ENCODE results near the gene UNC5A. TPM values are rescaled to one million over a fixed set of nuclear protein-coding genes. Genes with fewer than 3 reads are reported as not detected.

The UNC5A gene
- total RNA-seq, 4 donors from 2014 or later: 0.34 to 0.67 (median 0.67) TPM; not detected in 1

DNA sequence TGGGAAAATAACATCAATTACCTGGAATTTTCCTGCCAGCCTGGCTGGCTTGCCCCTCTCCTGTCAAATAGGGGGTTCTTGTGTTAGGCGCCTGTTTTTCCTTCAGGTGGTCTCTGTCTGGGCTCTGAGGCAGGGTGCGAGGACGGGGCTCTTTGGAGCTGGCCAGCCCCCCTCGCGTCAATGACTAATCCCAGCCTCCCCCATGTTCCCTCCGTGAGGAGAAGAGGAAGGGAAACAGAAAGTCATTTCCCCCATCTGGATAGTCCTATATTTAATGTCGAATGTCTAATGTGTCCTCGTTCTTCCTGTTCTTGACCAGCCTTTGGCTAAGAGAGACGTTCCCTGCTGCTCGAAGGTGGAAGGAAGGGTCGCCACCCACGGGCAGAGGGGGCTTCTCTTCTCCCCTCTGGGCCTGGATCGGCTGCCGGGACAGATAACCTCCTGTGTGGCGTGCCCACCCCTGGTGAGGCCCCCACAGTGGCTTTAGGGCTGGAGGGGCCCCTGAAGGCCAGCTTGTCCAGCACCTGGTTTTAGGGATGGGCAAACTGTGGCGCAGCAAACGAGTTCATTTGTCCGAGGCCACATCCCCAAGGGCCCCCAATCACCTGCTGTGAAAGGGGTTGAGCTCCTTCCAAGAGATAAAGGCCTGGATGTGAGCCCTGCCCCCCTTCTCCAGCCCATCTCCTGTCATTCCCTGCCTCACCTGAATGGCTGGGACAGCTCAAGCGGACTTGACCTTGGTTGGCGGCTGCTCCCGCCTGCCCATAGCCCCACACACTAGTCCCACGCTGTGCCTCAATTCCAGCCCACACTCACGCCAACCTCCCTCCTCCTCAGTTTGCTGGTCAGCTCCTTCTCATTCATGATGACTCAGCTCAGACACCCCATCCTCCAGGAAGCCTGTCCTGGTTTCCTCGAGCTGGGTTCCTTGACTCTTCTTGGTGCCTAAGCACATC is 35.9 kb upstream of the UNC5A start:
- H3K27ac ChIP-seq: no peak overlapping the region
- no peaks in the 10 kb centered on the region for H3K36me3 ChIP-seq
- H3K4me3 ChIP-seq (replicated peaks in 1 of 3): no peak overlapping the region
- TF ChIP-seq, protein P1, sequence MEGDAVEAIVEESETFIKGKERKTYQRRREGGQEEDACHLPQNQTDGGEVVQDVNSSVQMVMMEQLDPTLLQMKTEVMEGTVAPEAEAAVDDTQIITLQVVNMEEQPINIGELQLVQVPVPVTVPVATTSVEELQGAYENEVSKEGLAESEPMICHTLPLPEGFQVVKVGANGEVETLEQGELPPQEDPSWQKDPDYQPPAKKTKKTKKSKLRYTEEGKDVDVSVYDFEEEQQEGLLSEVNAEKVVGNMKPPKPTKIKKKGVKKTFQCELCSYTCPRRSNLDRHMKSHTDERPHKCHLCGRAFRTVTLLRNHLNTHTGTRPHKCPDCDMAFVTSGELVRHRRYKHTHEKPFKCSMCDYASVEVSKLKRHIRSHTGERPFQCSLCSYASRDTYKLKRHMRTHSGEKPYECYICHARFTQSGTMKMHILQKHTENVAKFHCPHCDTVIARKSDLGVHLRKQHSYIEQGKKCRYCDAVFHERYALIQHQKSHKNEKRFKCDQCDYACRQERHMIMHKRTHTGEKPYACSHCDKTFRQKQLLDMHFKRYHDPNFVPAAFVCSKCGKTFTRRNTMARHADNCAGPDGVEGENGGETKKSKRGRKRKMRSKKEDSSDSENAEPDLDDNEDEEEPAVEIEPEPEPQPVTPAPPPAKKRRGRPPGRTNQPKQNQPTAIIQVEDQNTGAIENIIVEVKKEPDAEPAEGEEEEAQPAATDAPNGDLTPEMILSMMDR (IDR thresholded peaks at IDR 0.05): no peak
- TF ChIP-seq POLR2A (IDR thresholded peaks at IDR 0.05): no peak
- no peaks in the 10 kb centered on the region for H3K9me3 ChIP-seq
- intact Hi-C loops (cut with DNase I): no loop called here
- DNase-seq: no peak
- 35 to 40% methylated on average over 23 to 24 of the region's 24 CpGs for WGBS, 2 donors
- no peaks in the 10 kb centered on the region for H3K27me3 ChIP-seq
- no peaks in the 10 kb centered on the region for H3K4me1 ChIP-seq

DNA sequence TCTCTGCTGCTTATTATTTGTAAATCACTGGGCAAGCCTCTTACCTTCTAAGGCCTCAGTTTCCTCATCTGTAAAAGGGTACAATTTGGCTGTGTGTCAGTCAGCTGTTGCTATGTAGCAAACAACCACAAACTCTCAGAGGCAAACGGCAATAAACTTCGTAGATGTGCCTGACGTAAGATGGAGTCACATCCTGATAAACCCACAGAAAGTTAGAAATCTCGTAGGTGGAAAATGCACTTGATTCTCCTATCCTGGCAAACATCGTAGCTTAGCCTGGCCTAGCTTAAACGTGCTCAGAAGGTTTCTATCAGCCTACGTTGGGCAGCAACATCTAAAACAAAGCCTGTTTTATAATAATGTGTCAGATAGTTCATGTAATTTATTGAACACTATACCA is 35.0 kb upstream of the UNC5A start:
- no peak for DNase-seq
- H3K27me3 ChIP-seq: no peaks in the 10 kb centered on the region
- no peak overlapping the region for H3K27ac ChIP-seq
- H3K4me3 ChIP-seq (replicated peaks in 1 of 3): no peak overlapping the region
- TF ChIP-seq POLR2A (IDR thresholded peaks at IDR 0.05): no peak
- TF ChIP-seq, protein P1 (IDR thresholded peaks at IDR 0.05): no peak
- intact Hi-C loops (cut with DNase I): no loop called here
- no peaks in the 10 kb centered on the region for H3K4me1 ChIP-seq
- no peaks in the 10 kb centered on the region for H3K36me3 ChIP-seq
- no peaks in the 10 kb centered on the region for H3K9me3 ChIP-seq
- 70 to 76% methylated on average over 7 of the region's 7 CpGs for WGBS, 2 donors

DNA sequence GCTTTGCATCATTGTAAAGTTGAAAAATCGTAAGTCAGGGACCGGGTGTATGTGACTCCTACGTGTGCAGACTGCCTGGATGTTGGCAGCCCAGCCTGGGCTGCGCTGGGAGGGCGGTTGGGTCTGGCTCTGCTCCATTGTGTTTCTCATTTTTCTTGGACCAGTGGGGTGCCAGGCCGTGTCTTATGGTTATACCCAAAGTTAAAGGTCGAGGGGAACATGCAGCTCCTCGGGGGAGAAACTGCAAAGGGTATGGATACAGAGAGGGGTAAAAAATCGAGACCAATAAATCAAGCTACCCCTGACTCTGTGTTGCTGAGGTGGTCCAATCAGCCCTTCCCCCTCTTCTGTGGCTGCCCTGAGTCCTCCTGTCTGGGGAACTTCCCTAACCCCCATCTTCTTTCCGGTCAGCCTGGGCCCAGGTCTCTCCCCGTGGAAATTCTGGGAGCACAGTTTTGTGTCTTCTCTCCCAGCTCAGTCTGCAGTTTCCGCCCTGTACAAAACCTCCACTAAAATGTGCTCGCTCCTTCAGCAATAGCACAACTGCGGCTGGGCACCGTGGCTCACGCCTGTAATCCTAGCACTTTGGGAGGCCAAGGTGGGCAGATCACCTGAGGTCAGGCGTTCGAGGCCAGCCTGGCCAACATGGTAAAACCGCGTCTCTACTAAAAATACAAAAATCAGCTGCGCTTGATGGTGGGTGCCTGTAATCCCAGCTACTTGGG is 34.1 kb upstream of the UNC5A start:
- Histone ChIP-seq H3K27ac (no peak overlapping the region), H3K4me3 (replicated peaks in 1 of 3) (no peak overlapping the region), H3K9me3 (no peaks in the 10 kb centered on the region), H3K4me1 (peaks cover 0 to 5% of the 10 kb centered on the region in 2 donors), H3K36me3 (no peaks in the 10 kb centered on the region), H3K27me3 (no peaks in the 10 kb centered on the region)
- intact Hi-C loops (cut with DNase I): no loop called here
- TF ChIP-seq POLR2A (IDR thresholded peaks at IDR 0.05): no peak
- TF ChIP-seq, protein P1 (IDR thresholded peaks at IDR 0.05): no peak
- WGBS, 2 donors: 73 to 77% methylated on average over 20 of the region's 21 CpGs
- no peak for DNase-seq

DNA sequence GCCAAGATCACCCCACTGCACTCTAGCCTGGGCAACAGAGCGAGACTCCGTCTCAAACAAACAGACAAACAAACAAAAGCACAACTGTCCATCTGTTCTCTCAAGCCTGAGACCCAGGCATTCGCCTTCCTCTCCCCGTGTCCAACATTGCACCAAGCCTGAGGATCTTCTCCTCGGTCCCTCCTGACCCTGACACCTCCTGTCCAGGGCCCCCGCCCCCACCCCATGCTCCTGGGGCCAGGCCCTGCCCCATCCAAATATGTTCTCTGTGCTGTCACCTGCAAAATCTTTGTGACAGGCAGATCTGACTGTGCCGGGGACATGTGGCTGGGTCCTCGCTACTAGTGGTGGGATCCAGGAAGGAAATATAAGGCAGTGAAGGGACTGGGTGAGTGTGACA is 33.4 kb upstream of the UNC5A start:
- TF ChIP-seq, protein P1 (IDR thresholded peaks at IDR 0.05): no peak
- no peak for TF ChIP-seq POLR2A (IDR thresholded peaks at IDR 0.05)
- H3K4me1 ChIP-seq: peaks cover 0 to 5% of the 10 kb centered on the region in 2 donors
- no peak for DNase-seq
- H3K36me3 ChIP-seq: no peaks in the 10 kb centered on the region
- no peaks in the 10 kb centered on the region for H3K9me3 ChIP-seq
- no peak overlapping the region for H3K27ac ChIP-seq
- 73 to 77% methylated on average over 8 of the region's 8 CpGs for WGBS, 2 donors
- no peaks in the 10 kb centered on the region for H3K27me3 ChIP-seq
- no peak overlapping the region for H3K4me3 ChIP-seq (replicated peaks in 1 of 3)
- intact Hi-C loops (cut with DNase I): no loop called here
